Measurements from ENCODE around the gene TTLL6. TPM values are rescaled to one million over a fixed set of nuclear protein-coding genes. Genes with fewer than 3 reads are reported as not detected.
A peak's percentile ranks its signal among the peaks of the same experiment; 100 is the strongest.

The TTLL6 gene
- total RNA-seq, 4 donors from 2014 or later, result under 0.01 to 1.1 (median 0.29) TPM; not detected in 1

DNA sequence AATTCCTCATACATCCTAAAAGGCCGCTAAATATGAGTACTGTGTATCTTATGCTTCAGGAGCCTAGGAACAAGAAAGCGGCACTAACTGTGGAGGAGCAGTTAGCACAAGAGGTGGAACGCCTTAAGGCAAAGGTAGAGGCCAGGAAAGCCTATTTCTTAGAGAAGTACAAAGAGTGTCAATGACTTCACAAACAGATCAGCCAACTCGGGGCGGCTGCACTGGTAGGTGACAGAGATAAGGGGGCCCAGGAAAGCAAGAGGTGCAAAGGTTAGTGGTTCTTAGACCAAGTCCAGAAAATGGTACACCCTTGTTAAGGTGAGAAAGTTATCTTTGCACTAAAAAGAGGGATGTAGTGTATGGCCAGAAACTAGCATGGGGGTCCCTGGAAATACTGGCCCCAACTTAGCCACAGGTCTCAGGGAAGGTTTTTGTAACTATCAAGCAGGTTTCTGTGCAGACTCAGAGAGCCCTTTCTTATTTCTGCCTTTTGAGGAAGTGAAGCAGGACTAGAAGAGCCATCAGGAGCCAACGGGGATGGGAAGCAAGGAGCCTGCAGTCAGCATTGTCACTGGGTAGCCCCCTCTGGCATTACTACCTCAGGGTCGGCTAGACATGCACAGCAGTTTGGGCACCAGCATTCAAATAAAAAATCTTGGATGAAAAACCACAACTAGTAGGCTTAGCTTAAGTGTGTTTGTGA is 37.9 kb upstream of the TTLL6 start:
- TF ChIP-seq EP300 (IDR thresholded peaks at IDR 0.05) (no peak), POLR2AphosphoS5 (IDR thresholded peaks at IDR 0.05) (no peak), POLR2A (IDR thresholded peaks at IDR 0.05; ENCODE audit: low read depth) (no peak)
- TF ChIP-seq, protein P1, sequence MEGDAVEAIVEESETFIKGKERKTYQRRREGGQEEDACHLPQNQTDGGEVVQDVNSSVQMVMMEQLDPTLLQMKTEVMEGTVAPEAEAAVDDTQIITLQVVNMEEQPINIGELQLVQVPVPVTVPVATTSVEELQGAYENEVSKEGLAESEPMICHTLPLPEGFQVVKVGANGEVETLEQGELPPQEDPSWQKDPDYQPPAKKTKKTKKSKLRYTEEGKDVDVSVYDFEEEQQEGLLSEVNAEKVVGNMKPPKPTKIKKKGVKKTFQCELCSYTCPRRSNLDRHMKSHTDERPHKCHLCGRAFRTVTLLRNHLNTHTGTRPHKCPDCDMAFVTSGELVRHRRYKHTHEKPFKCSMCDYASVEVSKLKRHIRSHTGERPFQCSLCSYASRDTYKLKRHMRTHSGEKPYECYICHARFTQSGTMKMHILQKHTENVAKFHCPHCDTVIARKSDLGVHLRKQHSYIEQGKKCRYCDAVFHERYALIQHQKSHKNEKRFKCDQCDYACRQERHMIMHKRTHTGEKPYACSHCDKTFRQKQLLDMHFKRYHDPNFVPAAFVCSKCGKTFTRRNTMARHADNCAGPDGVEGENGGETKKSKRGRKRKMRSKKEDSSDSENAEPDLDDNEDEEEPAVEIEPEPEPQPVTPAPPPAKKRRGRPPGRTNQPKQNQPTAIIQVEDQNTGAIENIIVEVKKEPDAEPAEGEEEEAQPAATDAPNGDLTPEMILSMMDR (IDR thresholded peaks at IDR 0.05), result no peak
- no peak for DNase-seq (ENCODE audit: extremely low spot score)
- 83% methylated on average over 7 of the region's 7 CpGs for WGBS
- H3K9me3 ChIP-seq, result no peaks in the 10 kb centered on the region
- peaks cover 88 to 98% (median 96%) of the 10 kb centered on the region in 4 donors for H3K36me3 ChIP-seq
- H3K27me3 ChIP-seq, result no peaks in the 10 kb centered on the region
- no peaks in the 10 kb centered on the region for H3K4me1 ChIP-seq
- no peak overlapping the region for H3K4me3 ChIP-seq
- intact Hi-C loops (cut with DNase I), result loop anchor here (10.0 kb wide), 1 partner anchor 60 kb away; no protein-coding TSS in a partner anchor
- H3K27ac ChIP-seq (replicated peaks in 1 of 4), result no peak overlapping the region

DNA sequence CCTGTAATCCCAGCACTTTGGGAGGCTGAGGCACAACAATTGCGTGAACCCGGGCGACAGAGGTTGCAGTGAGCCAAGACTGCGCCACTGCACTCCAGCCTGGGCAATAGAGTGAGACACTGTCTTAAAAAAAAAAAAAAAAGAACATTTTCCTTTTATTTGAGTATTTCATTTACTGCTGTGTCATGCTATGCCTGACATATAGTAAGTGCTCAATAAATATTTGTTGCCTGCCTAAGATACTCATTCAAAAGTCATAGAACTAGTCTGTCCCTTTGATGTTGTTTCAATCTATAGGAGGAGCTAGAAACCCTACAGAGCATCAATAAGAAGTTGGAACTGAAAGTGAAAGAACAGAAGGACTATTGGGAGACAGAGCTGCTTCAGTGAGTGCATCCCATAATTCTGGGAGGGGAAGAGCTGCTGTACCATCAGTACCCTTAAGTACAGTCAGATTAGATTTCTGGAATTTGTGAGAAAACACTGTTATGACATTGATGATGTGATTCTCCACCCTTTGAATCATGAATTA is 33.8 kb upstream of the TTLL6 start:
- Histone ChIP-seq H3K4me1 (peaks cover 0 to 8% (median 5%) of the 10 kb centered on the region in 4 donors), H3K36me3 (peaks cover 93 to 97% (median 94%) of the 10 kb centered on the region in 4 donors), H3K27me3 (no peaks in the 10 kb centered on the region), H3K4me3 (no peak overlapping the region), H3K9me3 (no peaks in the 10 kb centered on the region), H3K27ac (replicated peaks in 1 of 4) (no peak overlapping the region)
- DNase-seq (ENCODE audit: extremely low spot score), result no peak
- intact Hi-C loops (cut with DNase I), result loop anchor here (10.0 kb wide), 1 partner anchor 64 kb away; no protein-coding TSS in a partner anchor
- WGBS, result 100% methylated on average over 4 of the region's 4 CpGs
- TF ChIP-seq, protein P1 (IDR thresholded peaks at IDR 0.05), result no peak
- TF ChIP-seq POLR2A (IDR thresholded peaks at IDR 0.05; ENCODE audit: low read depth), result no peak
- TF ChIP-seq EP300 (IDR thresholded peaks at IDR 0.05), result no peak
- no peak for TF ChIP-seq POLR2AphosphoS5 (IDR thresholded peaks at IDR 0.05)

DNA sequence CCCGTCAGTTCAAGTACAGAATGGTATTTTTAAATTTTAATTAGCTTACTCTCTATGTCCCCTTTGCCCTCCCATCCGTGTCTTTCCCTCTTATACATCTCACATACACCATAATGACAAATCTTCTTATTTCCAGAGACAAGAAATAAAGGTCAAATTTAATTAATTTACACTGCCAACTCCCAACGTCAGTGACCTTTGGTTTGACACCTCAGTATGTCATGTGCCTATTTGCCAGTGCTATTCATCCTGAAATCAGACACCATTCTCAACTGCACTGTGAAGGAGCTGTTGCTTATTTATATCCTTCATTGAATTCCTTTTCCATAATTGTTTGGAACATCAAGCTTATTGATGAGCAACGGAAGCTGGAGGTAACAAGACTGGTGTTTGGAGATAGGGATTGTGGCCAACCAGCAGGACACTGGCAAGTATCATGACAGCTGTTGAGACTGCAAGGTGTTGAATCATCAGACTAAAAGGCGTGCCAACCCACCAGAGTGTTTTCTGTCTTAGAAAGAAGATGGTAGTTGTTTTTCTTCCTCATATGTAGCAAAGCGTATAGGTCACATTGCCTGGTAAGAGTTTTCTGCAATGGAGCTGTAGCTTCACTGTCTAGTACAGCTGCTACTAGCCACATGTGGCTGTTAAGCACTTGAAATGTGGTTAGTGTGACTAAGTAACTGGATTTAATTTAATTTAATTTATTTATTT is 26.3 kb upstream of the TTLL6 start:
- Histone ChIP-seq H3K27me3 (no peaks in the 10 kb centered on the region), H3K36me3 (peaks cover 31 to 61% (median 49%) of the 10 kb centered on the region in 4 donors), H3K4me1 (peaks cover 51 to 66% (median 63%) of the 10 kb centered on the region in 4 donors), H3K9me3 (no peaks in the 10 kb centered on the region), H3K27ac (replicated peaks in 1 of 4) (peak overlapping the region; percentile 85 to 92 (median 88)), H3K4me3 (peak overlapping the region; percentile 1 to 48 (median 24))
- DNase-seq (ENCODE audit: extremely low spot score), result no peak
- WGBS, result 71% methylated on average over 6 of the region's 6 CpGs
- intact Hi-C loops (cut with DNase I), result no loop called here
- TF ChIP-seq, protein P1 (IDR thresholded peaks at IDR 0.05), result no peak
- TF ChIP-seq POLR2A (IDR thresholded peaks at IDR 0.05; ENCODE audit: low read depth) (no peak), POLR2AphosphoS5 (IDR thresholded peaks at IDR 0.05) (no peak), EP300 (IDR thresholded peaks at IDR 0.05) (no peak)

DNA sequence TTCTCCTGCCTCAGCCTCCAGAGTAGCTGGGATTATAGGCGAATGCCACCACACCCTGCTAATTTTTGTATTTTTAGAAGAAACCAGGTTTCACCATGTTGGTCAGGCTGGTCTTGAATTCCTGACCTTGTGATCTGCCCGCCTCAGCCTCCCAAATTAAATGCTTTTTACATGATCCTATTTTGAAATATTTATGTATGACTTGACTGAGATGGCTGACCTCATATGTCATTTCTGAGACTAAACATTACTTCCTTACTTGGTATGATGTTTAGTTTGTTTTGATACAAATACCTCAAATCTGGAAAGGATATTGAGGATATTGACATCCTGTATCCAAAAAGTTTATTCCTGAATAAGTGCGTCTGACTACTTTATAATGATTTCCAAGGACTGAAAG is 25.7 kb upstream of the TTLL6 start:
- WGBS, result 65% methylated on average over 3 of the region's 3 CpGs
- peak overlapping the region; percentile 85 to 92 (median 88) for H3K27ac ChIP-seq (replicated peaks in 1 of 4)
- TF ChIP-seq POLR2A (IDR thresholded peaks at IDR 0.05; ENCODE audit: low read depth) (no peak), POLR2AphosphoS5 (IDR thresholded peaks at IDR 0.05) (no peak), EP300 (IDR thresholded peaks at IDR 0.05) (no peak)
- TF ChIP-seq, protein P1 (IDR thresholded peaks at IDR 0.05), result no peak
- peak overlapping the region; percentile 40 to 57 (median 48) for H3K4me3 ChIP-seq
- peaks cover 55 to 72% (median 69%) of the 10 kb centered on the region in 4 donors for H3K4me1 ChIP-seq
- H3K36me3 ChIP-seq, result peaks cover 25 to 55% (median 45%) of the 10 kb centered on the region in 4 donors
- intact Hi-C loops (cut with DNase I), result no loop called here
- H3K9me3 ChIP-seq, result no peaks in the 10 kb centered on the region
- DNase-seq (ENCODE audit: extremely low spot score), result no peak
- no peaks in the 10 kb centered on the region for H3K27me3 ChIP-seq

Measured in esophagus muscularis mucosa (tissue), 4 donors.